Amygdala (tissue), 56 donors: ENCODE data around the gene CRMP1.

Experiments used
- DNase-seq, 56 donors: peaks; one replicate each; lab custom pipeline; 2025; lab: John Stamatoyannopoulos, UW

Gene CRMP1

DNA sequence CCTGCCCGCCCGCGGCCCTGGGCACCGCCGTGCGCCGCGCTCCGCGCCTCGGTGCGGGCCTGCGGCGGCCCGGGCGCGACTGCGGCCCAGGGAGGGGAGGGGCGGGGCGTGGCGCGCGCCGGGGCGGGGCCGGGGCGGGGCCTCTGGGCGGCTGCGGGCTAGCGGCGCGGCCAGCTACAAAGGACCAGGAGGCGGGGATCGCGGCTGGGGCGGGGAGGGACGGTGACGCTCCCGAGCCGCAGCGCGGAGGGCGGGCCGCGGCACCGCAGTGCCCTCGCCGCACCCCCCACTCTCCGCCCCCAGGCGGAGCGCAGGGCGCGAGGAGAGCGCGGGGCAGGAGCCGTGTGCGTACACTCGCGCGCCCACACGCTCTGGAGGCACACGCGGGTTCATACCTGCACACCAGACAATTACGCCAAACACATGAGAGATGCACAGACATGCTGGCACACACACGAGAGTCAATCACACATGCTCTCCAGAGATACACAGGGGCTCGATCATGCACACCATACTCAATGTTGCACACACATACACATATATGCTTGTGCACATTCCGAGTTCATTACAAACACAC, at the start of gene CRMP1:
TSS of gene CRMP1 (minus strand) at position 83 of the 577 bp plus-strand sequence. CDS start 117 bp downstream, outside the sequence.
- DNase-seq = peak in 17 of 56 donors; percentile 16 to 65 (median 43)

DNA sequence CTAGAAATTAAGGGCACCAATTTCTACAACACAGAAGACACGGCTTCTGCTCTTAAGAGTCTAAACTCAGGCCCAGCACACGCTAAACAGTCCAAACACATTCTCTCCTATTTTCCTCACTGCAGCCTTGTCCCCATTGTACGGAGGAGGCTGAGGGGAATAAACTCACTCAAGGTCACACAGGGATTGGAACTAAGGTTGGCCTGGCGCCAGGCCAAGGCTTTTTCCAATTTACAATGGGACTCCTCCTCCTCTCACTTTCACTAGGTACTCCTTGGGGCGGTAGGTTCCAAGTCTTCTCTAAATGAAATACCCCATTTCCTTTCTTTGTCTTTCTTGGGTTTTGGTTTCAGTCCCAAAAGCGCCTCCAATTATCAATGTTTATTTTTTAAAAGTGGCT, 48.7 kb upstream of the CRMP1 start:
- no peak for DNase-seq

DNA sequence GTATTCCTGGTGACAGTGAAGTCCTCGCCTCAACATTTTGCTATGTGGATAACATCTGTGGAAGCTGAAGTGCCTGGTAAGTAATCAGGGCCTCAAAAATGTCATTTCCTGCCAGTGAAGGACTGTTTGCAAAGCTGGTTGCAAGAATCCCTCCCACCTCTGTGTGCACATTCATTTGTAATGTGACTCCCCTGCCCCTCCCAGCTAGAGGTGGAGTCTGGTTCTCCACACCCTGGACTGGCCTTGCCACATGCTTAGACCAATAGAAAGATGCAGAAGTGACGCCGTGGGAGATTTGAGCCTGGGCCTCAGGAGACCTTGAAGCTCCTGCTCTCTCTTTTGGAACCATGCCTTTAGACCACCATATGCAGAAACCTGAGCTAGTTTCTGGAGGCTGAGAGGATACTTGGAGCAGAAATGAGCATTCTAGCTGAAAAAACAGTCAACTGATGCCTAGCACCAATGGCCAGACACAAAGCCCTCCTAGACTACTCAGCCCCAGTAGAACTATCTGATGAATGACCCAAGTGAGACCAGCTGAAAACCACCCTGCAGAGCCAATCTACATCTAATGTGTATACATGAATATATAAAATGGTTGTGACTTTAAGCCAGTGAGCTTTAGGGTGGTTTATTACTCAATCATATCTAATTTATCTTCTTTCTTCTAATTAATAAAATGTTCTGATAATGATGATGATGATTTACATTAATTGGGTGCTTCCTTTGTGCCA, 47.8 kb upstream of the CRMP1 start:
- DNase-seq = no peak

DNA sequence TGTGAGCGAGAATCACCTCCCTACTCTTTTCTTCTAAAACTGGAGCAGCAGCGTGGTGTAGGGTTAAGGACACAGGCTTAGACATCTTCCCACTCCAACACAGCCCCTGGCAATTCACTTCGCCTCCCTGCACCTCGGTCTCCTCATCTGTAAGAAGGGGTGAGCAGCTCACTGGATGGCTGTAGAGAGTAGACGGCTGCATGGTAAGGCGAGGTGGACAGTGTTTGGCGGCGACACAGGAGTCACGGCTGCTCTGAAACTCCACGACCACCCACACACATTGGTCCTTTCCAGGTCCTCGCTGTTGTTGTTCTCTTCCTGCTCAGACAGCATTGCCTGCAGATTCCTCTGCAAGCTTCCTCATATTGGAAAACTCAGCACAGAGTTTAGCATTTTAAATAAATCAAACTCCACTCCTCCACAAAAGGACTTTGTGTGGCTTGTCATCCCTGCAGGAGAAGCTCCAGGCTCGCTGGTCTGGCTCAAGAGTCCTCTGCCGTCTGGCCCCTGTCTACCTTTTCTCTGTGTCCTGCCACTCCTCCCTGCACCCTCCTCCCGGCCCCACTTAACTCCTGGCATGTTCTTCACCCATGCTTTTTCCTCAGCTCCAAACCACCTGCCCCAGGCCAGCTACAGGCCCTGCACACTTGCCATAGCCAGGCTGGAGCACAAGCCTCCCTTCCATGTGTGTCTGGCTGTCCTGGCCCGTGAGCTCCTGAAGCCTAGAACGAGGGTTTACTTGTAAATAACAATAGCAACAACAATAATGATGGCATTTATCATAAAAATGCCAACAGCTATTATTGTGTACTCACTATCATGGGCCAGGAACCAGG, 41.3 kb upstream of the CRMP1 start:
- DNase-seq = no peak

DNA sequence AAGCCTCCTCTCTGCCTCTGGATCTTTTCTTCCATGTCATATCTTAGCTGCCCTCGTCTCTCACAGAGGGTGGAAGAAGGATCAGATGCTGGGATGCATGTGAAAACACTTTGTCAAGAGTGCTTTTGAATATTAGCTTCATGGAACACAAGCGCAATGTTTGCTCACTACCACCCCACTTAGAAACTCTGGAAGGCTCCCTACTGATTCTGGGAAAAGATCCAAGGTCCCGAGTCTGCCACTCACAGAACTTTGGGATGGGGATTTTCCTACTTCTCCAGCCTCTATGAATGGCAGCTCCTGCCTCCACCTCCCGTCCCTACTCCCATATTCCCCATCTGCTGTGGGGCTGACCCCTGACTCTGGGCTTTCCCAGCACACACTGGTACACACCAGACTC, 40.2 kb upstream of the CRMP1 start:
- DNase-seq = peak in 3 of 56 donors; percentile 17 to 27 (median 26)

DNA sequence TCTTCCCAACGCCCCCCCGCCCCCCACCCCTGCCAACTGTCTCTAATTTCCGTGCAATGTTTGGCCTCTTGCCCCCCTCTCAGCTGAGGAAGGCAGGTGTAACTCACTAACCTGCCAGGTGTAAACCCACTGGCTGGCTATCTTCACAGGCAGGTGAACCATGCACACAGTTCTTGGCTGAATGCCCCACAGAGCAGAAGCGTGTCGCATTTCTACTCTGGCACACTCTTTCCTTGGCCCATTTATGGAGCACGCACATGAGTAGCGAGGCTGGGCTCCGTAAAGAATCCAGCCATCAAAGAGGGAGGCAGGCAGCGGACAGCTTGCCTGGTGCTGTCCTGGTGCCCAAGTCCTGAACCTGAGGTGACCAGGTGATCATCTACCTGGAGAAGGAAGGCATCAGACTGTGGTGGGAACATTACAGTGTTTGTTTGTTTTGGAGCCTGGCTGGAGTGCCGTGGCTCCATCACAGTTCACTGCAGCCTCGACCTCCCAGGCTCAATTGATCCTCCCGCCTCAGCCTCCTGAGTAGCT, 39.2 kb upstream of the CRMP1 start:
- DNase-seq = no peak

DNA sequence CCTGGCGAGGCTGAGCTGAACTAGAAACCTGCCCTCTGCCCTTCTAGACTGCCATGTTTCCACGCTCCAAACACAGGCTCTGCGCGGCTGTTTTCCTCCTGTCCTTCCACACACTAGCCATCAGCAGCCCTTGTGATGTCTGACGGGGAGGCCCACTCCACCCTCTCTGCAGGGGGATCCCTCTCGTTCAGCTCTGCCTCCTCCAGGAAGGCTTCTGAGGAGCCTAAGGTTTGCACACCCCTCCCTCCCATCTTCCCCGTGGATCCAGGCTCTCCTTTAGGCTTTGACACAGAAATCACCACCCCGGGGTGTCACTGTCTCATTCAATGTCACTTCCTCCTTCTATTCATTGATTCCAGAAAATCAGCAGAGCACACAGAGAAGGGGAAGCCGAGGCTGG, 38.6 kb upstream of the CRMP1 start:
- no peak for DNase-seq

DNA sequence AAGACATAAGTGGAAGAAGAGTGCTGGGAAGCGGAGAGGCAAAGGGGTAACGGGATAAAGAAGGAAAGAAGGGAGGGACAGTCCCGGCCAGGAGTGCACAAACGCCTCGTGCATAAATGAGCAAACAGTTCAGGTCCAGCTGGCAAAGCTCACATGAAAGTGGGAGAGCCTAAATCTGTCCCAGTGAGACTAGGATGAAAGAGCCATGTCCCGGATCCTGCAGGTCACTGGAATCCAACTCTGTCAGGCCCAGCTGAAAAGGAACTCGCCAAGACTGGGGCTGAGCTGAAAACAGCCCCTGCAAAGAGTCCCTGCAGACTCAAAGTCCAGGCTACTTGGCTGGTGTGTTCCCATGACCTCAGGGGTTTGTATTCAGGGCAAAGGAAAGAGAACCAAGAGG, 38.0 kb upstream of the CRMP1 start:
- peak in 3 of 56 donors; percentile 16 to 36 (median 20) for DNase-seq

DNA sequence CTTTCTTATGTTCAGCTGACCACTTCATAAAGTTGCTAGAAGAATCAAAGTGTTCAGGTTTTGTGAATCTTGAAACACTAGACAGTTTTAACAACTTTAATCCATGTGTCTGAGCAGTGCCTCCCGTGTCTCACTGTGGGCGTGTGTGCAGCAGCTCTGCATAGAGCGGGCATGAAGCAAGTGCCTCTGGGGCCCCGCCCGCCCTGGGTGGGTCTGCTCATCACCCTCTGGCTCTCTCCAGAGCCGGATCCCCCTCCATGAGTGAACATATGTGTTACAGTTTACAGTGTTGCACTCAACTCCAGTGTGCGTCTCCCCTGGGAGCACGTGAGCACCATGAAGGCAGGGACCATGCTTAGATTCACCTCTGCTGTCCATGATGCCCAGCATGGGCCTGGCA, 37.6 kb upstream of the CRMP1 start:
- DNase-seq = no peak

DNA sequence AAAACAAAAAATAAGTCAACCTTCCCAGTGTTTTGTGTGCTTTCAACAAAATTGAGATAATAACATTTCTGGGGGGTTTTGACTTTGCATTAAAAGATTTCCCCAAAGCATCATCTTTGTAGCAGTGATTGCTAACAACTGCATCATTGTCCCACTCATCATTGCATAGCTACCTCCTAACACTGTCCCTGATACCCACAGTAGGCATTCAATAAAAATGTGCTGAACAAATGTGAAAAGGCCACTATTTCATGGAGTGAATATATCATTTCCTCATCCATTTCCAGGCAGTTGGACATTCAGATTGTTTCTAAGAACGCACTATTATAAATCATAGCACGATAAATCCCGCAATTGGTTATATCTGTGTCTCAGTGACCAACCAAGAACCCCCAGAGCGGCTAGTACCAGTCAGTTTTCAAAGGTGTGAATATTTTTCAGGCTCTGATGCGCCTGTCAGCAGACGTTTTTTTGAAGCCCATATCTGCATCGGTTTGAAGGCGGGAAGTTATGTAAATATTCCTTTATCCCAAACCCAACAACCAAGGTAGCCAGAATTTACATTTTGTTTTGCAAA, 36.0 kb upstream of the CRMP1 start:
- DNase-seq = no peak

DNA sequence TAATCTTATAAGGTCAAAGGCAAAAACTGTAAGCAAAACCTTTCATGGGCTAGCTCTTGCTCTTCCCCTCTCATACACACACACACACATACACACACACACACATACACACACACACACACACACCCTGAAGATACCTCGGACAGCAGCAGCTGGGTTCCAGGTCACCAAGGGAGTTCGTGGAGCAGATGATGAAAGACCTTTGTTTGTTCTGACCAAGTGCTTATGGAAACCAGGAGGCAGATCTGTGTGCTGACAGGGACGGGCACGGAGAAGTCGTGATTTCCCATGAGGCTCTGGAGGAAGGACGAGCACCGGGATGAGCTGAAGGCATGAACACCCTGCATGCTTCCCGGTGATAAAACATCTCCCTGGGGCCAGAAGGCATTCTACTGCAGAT, 35.4 kb upstream of the CRMP1 start:
- DNase-seq = no peak

DNA sequence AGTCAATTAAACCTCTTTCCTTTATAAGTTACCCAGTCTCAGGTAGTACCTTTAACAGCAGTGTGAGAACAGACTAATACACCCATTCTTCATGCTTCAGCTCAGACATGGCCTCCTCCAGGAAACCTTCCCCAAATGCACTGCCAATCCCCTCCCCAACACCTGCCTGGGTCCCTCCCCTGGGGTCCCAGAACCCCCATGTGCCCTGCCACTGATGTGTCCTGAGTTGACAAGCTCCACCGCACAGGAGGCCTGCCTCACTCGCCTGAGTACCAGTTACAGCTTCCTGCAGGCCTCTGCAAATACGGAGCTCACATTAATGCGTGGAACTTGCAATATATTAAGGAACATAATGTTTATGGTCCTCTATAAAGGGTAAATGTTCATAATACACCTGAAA, 34.9 kb upstream of the CRMP1 start:
- DNase-seq = no peak

DNA sequence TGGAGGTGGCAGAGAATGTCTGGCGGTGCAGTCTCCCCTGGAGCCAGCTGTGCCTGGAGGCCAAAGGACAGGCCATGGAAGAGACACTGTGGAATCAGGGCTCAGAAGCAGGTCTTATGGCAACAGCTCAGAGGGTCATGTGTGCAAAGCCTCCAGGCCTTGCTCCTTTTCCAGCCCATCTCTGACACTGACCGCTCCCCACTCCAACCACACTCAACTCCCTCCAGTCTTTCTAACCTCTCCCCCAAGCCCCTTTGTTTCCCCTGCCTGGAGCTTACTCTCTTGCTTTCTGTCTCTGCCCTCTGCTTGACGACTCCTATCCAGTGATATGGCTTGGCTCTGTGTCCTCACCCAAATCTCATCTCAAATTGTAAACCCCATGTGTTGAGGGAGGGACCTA, 34.2 kb upstream of the CRMP1 start:
- DNase-seq = no peak

DNA sequence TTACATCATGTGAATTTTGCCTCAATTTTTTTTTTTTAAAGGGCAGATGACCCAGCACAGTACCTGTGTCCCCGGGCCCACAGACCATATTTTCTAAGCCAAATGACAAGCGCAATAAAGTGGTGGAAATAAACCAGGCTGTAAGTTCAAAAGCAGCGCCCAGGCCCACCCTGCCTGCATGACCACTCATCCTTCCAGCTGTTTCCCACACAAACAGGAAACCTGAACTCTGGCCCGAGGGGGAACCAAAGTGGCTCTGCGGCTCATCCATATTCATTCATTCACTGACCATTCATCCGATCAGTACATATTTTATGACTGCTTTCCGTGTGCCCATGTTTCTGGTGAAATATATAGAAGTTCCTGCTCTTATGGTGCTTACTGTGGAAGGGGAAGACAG, 33.7 kb upstream of the CRMP1 start:
- DNase-seq = no peak

DNA sequence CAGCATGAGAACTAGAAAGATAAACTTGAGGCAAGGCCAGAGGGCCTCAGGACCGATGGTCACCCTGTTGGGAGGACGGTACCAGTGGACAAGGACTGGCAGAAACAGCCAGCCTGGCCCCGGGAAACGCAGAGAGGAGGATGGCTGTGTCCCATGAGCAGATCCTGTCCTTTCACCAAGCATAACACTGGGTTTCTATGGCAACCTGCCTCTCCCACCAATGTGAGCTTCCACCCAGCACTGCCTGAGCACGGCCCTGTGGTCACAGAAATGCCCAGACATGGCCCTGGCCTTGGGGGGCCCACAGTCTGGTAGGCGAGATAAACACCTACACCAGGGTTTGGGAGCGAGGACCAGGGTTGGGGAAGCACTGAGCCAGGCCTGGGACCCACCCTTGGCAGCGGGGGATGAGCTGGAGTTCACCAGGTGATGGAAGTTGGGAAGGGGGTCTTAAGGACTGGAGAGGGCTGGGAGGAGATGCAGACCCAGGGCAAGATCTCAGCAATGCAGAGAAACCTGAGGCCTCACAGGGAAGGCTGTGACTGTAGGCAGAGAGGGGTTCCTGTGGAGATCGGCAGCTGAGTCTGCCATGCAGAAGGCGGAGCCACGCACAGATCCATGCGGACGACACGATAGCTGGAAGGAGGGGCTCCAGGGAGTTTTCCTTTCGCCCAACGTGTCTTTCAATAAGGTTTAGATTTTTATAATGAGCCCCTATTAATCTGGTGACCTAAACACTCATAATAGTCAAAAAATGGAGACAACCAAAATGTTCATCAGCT, 32.7 kb upstream of the CRMP1 start:
- no peak for DNase-seq

DNA sequence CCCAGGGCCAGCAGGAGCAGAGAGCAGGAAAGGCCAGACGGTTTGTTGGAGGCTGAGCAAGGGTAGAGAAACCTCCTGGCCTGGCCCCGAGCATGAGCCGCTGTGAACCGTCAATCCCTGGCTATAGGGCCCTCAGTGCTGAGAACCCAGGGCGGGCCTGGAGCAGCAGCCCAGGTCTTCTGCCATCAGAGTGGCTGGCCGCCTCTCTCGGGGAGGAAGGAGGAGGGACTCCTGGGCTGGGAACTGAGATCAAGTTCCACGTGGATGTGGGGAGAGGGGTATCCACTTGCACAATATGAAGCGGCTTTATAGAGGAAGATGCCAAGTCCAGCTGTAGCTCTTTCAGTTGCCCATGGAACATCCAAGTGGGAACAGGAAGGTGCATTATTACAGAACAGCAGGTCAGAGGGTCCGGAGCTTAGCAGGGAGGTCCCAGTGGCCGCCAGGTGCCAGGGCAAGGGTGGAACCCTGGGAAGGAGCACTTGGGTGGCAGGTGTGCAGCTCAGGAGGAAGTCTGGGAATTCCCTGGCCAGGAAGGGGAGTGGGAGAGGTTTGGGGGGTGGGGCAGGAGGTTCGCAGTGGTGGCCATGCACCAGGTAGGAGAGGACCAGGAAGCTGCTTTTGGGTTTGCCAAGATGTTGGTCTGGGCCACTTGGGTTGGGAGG, 31.7 kb upstream of the CRMP1 start:
- DNase-seq = no peak

DNA sequence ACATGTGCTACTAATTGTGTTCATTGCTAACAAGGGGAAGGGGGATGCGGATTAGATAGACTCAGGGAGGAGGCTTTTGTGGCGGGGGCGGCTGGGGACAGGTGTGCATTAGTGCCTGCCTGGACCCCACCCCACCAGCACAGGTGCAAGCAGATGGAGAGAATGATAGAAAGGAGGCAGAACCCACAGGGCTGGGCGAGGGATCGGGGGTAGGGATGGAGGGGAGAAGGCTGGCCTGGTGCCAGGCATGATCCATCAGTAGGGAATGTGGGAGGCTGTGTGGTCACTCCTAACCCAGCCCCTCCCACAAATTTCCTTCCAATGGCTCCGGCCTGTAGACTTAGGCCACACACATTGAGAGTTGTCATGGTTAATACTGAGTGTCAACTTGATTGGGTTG, 30.5 kb upstream of the CRMP1 start:
- DNase-seq = no peak

DNA sequence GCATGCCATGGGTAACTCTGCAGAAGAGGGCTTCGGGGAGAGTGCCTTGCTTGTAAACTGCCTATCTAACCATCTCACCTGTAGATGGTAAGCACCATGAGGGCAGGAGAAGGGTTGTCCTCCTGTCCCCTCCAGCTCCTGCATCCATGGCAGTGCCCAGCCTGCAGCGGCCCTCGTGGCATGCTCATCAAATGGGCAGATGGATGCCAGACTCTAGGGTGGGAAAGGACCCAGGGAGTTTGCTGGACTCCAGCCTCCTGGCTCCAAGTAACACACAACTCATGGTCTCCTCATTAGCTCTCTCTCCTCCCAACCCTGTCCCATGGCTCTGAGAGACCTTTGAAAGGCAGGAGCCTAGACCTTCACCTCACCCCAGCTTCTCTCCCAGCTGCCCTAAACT, 29.7 kb upstream of the CRMP1 start:
- DNase-seq = no peak

DNA sequence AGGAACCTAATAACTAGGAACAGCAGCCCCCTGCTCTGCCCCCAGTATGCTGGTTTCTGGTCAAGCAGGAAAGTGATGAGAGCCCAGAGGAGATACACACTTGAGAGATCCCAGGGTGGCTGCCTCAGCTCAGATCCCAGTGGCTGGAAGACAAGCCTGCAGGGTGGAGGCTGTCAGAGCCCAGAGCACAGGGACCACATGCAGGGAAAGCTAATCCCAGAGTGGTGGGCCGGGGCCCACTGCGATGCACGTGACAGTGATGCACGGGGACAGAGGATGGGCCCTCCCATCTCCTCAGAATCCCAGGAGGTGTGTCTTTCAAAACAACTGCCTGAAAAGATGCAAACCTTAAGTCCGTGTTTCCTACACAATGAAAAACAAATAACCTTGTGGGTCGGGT, 29.1 kb upstream of the CRMP1 start:
- no peak for DNase-seq
